ENCODE data around the gene TSHZ2.

DNA sequence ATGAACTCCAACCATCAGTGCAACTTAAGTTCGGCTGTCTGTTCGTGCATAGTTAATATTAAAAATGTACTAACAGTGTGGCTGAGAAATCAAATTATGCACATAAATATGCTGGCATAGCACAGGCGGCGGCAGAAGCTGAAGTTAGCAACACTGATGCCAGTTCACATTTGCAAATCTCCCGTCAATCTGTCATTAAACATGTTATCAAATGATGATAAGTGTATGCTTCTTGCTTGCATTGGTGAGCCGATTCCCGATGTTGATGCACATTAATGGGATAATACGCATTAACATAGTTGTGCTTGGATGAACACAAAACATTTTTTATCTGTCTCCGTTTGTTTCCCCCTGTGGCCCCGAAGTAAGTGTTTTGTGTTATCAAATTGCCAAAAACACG lies 312.1 kb downstream of the TSHZ2 start:
- TF ChIP-seq, protein P1, sequence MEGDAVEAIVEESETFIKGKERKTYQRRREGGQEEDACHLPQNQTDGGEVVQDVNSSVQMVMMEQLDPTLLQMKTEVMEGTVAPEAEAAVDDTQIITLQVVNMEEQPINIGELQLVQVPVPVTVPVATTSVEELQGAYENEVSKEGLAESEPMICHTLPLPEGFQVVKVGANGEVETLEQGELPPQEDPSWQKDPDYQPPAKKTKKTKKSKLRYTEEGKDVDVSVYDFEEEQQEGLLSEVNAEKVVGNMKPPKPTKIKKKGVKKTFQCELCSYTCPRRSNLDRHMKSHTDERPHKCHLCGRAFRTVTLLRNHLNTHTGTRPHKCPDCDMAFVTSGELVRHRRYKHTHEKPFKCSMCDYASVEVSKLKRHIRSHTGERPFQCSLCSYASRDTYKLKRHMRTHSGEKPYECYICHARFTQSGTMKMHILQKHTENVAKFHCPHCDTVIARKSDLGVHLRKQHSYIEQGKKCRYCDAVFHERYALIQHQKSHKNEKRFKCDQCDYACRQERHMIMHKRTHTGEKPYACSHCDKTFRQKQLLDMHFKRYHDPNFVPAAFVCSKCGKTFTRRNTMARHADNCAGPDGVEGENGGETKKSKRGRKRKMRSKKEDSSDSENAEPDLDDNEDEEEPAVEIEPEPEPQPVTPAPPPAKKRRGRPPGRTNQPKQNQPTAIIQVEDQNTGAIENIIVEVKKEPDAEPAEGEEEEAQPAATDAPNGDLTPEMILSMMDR (IDR thresholded peaks at IDR 0.05) = no peak
- no peak for TF ChIP-seq EP300 (IDR thresholded peaks at IDR 0.05)
- no peak for TF ChIP-seq POLR2A (IDR thresholded peaks at IDR 0.05)
- TF ChIP-seq POLR2AphosphoS5 (IDR thresholded peaks at IDR 0.05) = no peak
